Spleen (tissue), 11 donors: ENCODE data around the gene PATE1. TPM values are rescaled to one million over a fixed set of nuclear protein-coding genes. Genes with fewer than 3 reads are reported as not detected.

Experiments used
- DNase-seq: peaks from one replicate; pipeline ENCODE4 v3.0.0-alpha.2; 2020
- H3K27ac ChIP-seq, 8 donors: fragments of 200-600 bp; sonication (generic) in 7 of 8; 1 replicate in 4 of 8; 2 replicates in 4 of 8; pipeline versions ENCODE4 v1.5.0 to v1.8.0; 2016 to 2021; ENCODE audit warnings: inconsistent platforms in 4 of 8, mild to moderate bottlenecking in 4 of 8, moderate library complexity in 1 of 8
- H3K27me3 ChIP-seq, 7 donors: fragments of 200-600 bp; sonication (generic) in 6 of 7; replicated peaks in 1 of 7; 1 replicate in 4 of 7; 2 replicates in 3 of 7; pipeline versions ENCODE4 v1.5.0 to v1.8.0; 2016 to 2021; ENCODE audit warnings: inconsistent platforms in 3 of 7, mild to moderate bottlenecking in 1 of 7
- H3K36me3 ChIP-seq, 6 donors: fragments of 200-600 bp; sonication (generic) in 5 of 6; 1 replicate in 4 of 6; 2 replicates in 2 of 6; pipeline versions ENCODE4 v1.5.0 to v1.8.0; 2016 to 2021; ENCODE audit warnings: inconsistent platforms in 2 of 6
- H3K4me1 ChIP-seq, 6 donors: fragments of 200-600 bp; sonication (generic) in 5 of 6; 1 replicate in 3 of 6; 2 replicates in 3 of 6; pipeline versions ENCODE4 v1.5.0 to v1.8.0; 2016 to 2021; ENCODE audit warnings: inconsistent platforms in 3 of 6
- H3K4me3 ChIP-seq, 8 donors: fragments of 200-600 bp; sonication (generic) in 7 of 8; 1 replicate in 4 of 8; 2 replicates in 4 of 8; pipeline versions ENCODE4 v1.5.0 to v1.8.0; 2016 to 2021; ENCODE audit warnings: inconsistent platforms in 4 of 8, mild to moderate bottlenecking in 4 of 8, moderate library complexity in 2 of 8
- H3K9me3 ChIP-seq, 8 donors: fragments of 200-600 bp; sonication (generic) in 7 of 8; 1 replicate in 4 of 8; 2 replicates in 4 of 8; pipeline versions ENCODE4 v1.5.0 to v1.8.0; 2016 to 2021; ENCODE audit warnings: inconsistent platforms in 4 of 8
- CTCF ChIP-seq, 11 experiments: fragments of 200-600 bp in 7 of 11; fragments of 450-650 bp in 4 of 11; sonication (generic) in 4 of 11; IDR thresholded peaks in 8 of 11; conservative IDR thresholded peaks in 3 of 11; 1 replicate in 7 of 11; 2 replicates in 4 of 11; pipeline versions ENCODE4 v1.4.0 to v1.8.0; 2016 to 2021; ENCODE audit warnings: antibody characterized with exemption in 11 of 11, inconsistent platforms in 4 of 11, mild to moderate bottlenecking in 1 of 11
- POLR2A ChIP-seq, 3 donors: fragments of 450-650 bp; IDR thresholded peaks; one replicate each; pipeline ENCODE4 v1.5.1; 2017; ENCODE audit warnings: antibody characterized with exemption in 3 of 3, mild to moderate bottlenecking in 1 of 3
- POLR2AphosphoS5 ChIP-seq, 3 donors: sonication (generic); formaldehyde crosslinking; IDR thresholded peaks; one replicate each; pipeline ENCODE4 v1.5.1; 2017; ENCODE audit warnings: antibody characterized with exemption in 3 of 3
- WGBS, 5 donors: extraction: QIAGEN DNeasy Blood & Tissue Kit in 3 of 5; methylation state at CpG; one replicate each; pipeline versions ENCODE4 v1.1.5 to v1.1.7; 2013 to 2018; 5-methylcytosine and 5-hydroxymethylcytosine counted together
- intact Hi-C: fragments of 100-400 bp; cut with DNase I; formaldehyde crosslinking; loops from one replicate; pipeline ENCODE4 v1.15.0; 2023; ENCODE audit warnings: low total_unique reads
- polyA plus RNA-seq, 3 donors: library from polyadenylated mRNA; stranded (reverse); fragments of 200-250 nt; gene quantifications; one replicate each; pipeline ENCODE4 v1.2.1, GENCODE V29; 2013
- total RNA-seq, 7 donors: library from RNA; depleted of rRNA in 3 of 7; stranded (reverse); fragments of >200 nt in 3 of 7; fragmentation: NEBNext Ultra II Directional in 4 of 7; extraction: Animal tissue kit (Norgen Biotek cat#: 25700) in 4 of 7; gene quantifications; one replicate each; pipeline versions ENCODE4 v1.1.0 to v1.2.1, GENCODE V29; 2016 to 2021
- donor health status: healthy with polysubstance abuse.
- donor health status: DM: no; HTN: no; CAD: no; lungs with moderate emphysema.
- donor health status: DM: no; HTN: no; CAD: no.
- donor health status: Bipolar disorder and iron deficiency.
- donor health status: healthy.
- donor health status: DM: no; HTN: no; CAD: no.
- donor health status: DM: yes; HTN: yes; CAD: no.

PATE1 gene
- total and polyA plus RNA-seq, 10 donors: not detected

- intact Hi-C loops: no loop called here
- 43 to 50% (median 48%) methylated on average over 5 of the region's 5 CpGs for whole genome bisulfite sequencing, 5 donors
- no peak overlapping the region for H3K27ac ChIP-seq
- DNase-seq: no peak
- no peaks in the 10 kb centered on the region for H3K9me3 ChIP-seq
- H3K36me3 ChIP-seq: no peaks in the 10 kb centered on the region
- no peak overlapping the region for H3K4me3 ChIP-seq
- H3K4me1 ChIP-seq: no peaks in the 10 kb centered on the region
- no peak for TF ChIP-seq CTCF (IDR thresholded peaks at IDR 0.05 in 8 of 11, conservative IDR thresholded peaks at IDR 0.05 in 3 of 11)
- no peak for TF ChIP-seq POLR2AphosphoS5 (IDR thresholded peaks at IDR 0.05)
- TF ChIP-seq POLR2A (IDR thresholded peaks at IDR 0.05): no peak
- H3K27me3 ChIP-seq: no peaks in the 10 kb centered on the region
These were observed 31.2 kb downstream of the PATE1 start for GRCh38 chr11:125777309-125777708.

GRCh38 chr11:125778728-125779127 lies 32.6 kb downstream of the PATE1 start, which contains the start of gene PATE2:
TSS of gene PATE2 (minus strand) at chr11:125778828. CDS start at chr11:125778773, 55 bp downstream.
- no peak for TF ChIP-seq POLR2AphosphoS5 (IDR thresholded peaks at IDR 0.05)
- no peak for TF ChIP-seq CTCF (IDR thresholded peaks at IDR 0.05 in 8 of 11, conservative IDR thresholded peaks at IDR 0.05 in 3 of 11)
- TF ChIP-seq POLR2A (IDR thresholded peaks at IDR 0.05): no peak
- DNase-seq: no peak

GRCh38 chr11:125784678-125785077 lies 38.6 kb downstream of the PATE1 start:
- no peaks in the 10 kb centered on the region for H3K4me1 ChIP-seq
- H3K27me3 ChIP-seq: no peaks in the 10 kb centered on the region
- no peak overlapping the region for H3K27ac ChIP-seq
- H3K4me3 ChIP-seq: no peak overlapping the region
- no peak for DNase-seq
- H3K9me3 ChIP-seq: no peaks in the 10 kb centered on the region
- no peaks in the 10 kb centered on the region for H3K36me3 ChIP-seq
- 34 to 61% (median 37%) methylated on average over 2 of the region's 2 CpGs for WGBS, 5 donors
- intact Hi-C loops: no loop called here
- TF ChIP-seq POLR2A (IDR thresholded peaks at IDR 0.05) (no peak), CTCF (IDR thresholded peaks at IDR 0.05 in 8 of 11, conservative IDR thresholded peaks at IDR 0.05 in 3 of 11) (no peak), POLR2AphosphoS5 (IDR thresholded peaks at IDR 0.05) (no peak)

More at GRCh38 chr11:125778728-125779127, 32.6 kb downstream of the PATE1 start, which contains the start of gene PATE2:
- intact Hi-C loops: no loop called here
- Histone ChIP-seq H3K4me1 (no peaks in the 10 kb centered on the region), H3K4me3 (no peak within 1 kb of the TSS), H3K27me3 (no peaks in the 10 kb centered on the region), H3K27ac (no peak within 1 kb of the TSS), H3K36me3 (no peaks in the 10 kb centered on the region), H3K9me3 (no peaks in the 10 kb centered on the region)

- no peak for TF ChIP-seq CTCF (IDR thresholded peaks at IDR 0.05 in 8 of 11, conservative IDR thresholded peaks at IDR 0.05 in 3 of 11)
- no peak for TF ChIP-seq POLR2AphosphoS5 (IDR thresholded peaks at IDR 0.05)
- TF ChIP-seq POLR2A (IDR thresholded peaks at IDR 0.05): no peak
- 19 to 31% (median 27%) methylated on average over 2 of the region's 2 CpGs for WGBS, 5 donors
- Histone ChIP-seq H3K4me3 (no peak within 1 kb of the TSS), H3K4me1 (no peaks in the 10 kb centered on the region), H3K27me3 (no peaks in the 10 kb centered on the region), H3K9me3 (peaks cover 0 to 7% (median 0%) of the 10 kb centered on the region in 8 donors), H3K36me3 (no peaks in the 10 kb centered on the region), H3K27ac (no peak within 1 kb of the TSS)
- no peak for DNase-seq
- intact Hi-C loops: no loop called here
These were observed 41.7 kb downstream of the PATE1 start, which contains the start of gene PATE3 for GRCh38 chr11:125787827-125788226. TSS of gene PATE3 (plus strand) at chr11:125788127. CDS start at chr11:125788152, 25 bp downstream.
